Endothelial cell of umbilical vein (primary cell): ENCODE results near the gene MR1. TPM values are rescaled to one million over a fixed set of nuclear protein-coding genes. Genes with fewer than 3 reads are reported as not detected.

ENCODE experiments used
- BruUV-seq: library from RNA; stranded (reverse); fragments of 400-500 nt; replicated peaks from 2 replicates; lab custom pipeline; 2021; lab: Mats Ljungman, UMichigan
- CTCF ChIA-PET: fragments of 300-600, 350-600 bp; sonication (Branson Sonifier 250); formaldehyde crosslinking; loops from one replicate; lab custom pipeline; 2021; ENCODE audit warnings: antibody characterized with exemption, inconsistent platforms; lab: Charles Lee
- POLR2A ChIA-PET: fragments of 300-600, 350-600 bp; sonication (Branson Sonifier 250); formaldehyde crosslinking; loops from one replicate; lab custom pipeline; 2021; ENCODE audit warnings: antibody characterized with exemption, inconsistent platforms; lab: Charles Lee
- DNase-seq: peaks from one replicate; pipeline ENCODE4 v3.0.0-alpha.2; 2011; ENCODE audit warnings: low read depth, low spot score
- FAIRE-seq: peaks from 2 replicates; lab custom pipeline; 2011; peaks lifted over from hg19 to GRCh38; lab: Jason Lieb, UNC
- H2AFZ ChIP-seq: 2 replicates; pipeline ENCODE4 v1.6.0; 2012; ENCODE audit warnings: low read depth, low read length, control low read depth, inconsistent platforms
- H3K27ac ChIP-seq: 2 replicates; pipeline ENCODE4 v1.5.1; 2011; ENCODE audit warnings: low read depth, mild to moderate bottlenecking, control low read depth, low read length, moderate library complexity; ENCODE audit not compliant: insufficient read depth
- H3K27me3 ChIP-seq, 2 experiments: 2 replicates each; pipeline versions ENCODE4 v1.6.0 to v1.6.1; 2011; ENCODE audit warnings: low read length in 2 of 2, mixed read lengths in 1 of 2; ENCODE audit not compliant: control insufficient read depth in 2 of 2, insufficient read depth in 2 of 2
- H3K36me3 ChIP-seq, 2 experiments: 2 replicates in 1 of 2; 3 replicates in 1 of 2; pipeline ENCODE4 v1.5.1; 2011; ENCODE audit warnings: low read length in 2 of 2, mild to moderate bottlenecking in 1 of 2, moderate library complexity in 1 of 2; ENCODE audit not compliant: control insufficient read depth in 2 of 2, insufficient read depth in 2 of 2; ENCODE audit errors: extremely low read depth in 1 of 2
- H3K4me1 ChIP-seq: 3 replicates; pipeline ENCODE4 v1.5.1; 2011; ENCODE audit warnings: mild to moderate bottlenecking, low read length; ENCODE audit not compliant: control insufficient read depth, insufficient read depth; ENCODE audit errors: extremely low read depth
- H3K4me2 ChIP-seq: 2 replicates; pipeline ENCODE4 v1.6.1; 2011; ENCODE audit warnings: low read length, control low read depth, mixed read lengths; ENCODE audit not compliant: insufficient read depth
- H3K4me3 ChIP-seq, 3 experiments: fragments of 200-600 bp in 1 of 3; sonication (generic), shearing (Covaris generic) in 1 of 3; replicated peaks in 1 of 3; 2 replicates each; pipeline ENCODE4 v1.5.1; 2011 to 2016; ENCODE audit warnings: control low read depth in 3 of 3, low read length in 3 of 3, mild to moderate bottlenecking in 2 of 3, inconsistent platforms in 1 of 3, low read depth in 1 of 3, moderate library complexity in 1 of 3; ENCODE audit not compliant: insufficient read depth in 1 of 3
- H3K79me2 ChIP-seq: 2 replicates; pipeline ENCODE4 v1.6.0; 2012; ENCODE audit warnings: low read length, inconsistent platforms; ENCODE audit not compliant: control insufficient read depth, insufficient read depth
- H3K9ac ChIP-seq: replicated peaks from 2 replicates; pipeline ENCODE3; 2011; ENCODE audit warnings: low read length, control low read depth; ENCODE audit not compliant: insufficient read depth; ENCODE audit errors: extremely low read depth
- H3K9me1 ChIP-seq: replicated peaks from 3 replicates; pipeline ENCODE4 v1.6.0; 2011; ENCODE audit warnings: mild to moderate bottlenecking, low read length; ENCODE audit not compliant: control insufficient read depth, insufficient read depth; ENCODE audit errors: extremely low read depth
- H3K9me3 ChIP-seq: replicated peaks from 2 replicates; pipeline ENCODE4 v1.5.1; 2012; ENCODE audit warnings: low read length, inconsistent platforms; ENCODE audit not compliant: control insufficient read depth, insufficient read depth
- H4K20me1 ChIP-seq: replicated peaks from 2 replicates; pipeline ENCODE3; 2011; ENCODE audit warnings: mild to moderate bottlenecking, low read length; ENCODE audit not compliant: control insufficient read depth, insufficient read depth; ENCODE audit errors: extremely low read depth
- CTCF ChIP-seq, 2 donors: IDR thresholded peaks; 1 replicate in 1 of 2; 2 replicates in 1 of 2; pipeline ENCODE4 v1.5.1; 2011; ENCODE audit warnings: low read length in 2 of 2, mild to moderate bottlenecking in 2 of 2, moderate library complexity in 2 of 2, control low read depth in 1 of 2, inconsistent platforms in 1 of 2, low read depth in 1 of 2; ENCODE audit not compliant: insufficient read depth in 1 of 2; ENCODE audit errors: extremely low read depth in 1 of 2
- GATA2 ChIP-seq: IDR thresholded peaks from 2 replicates; pipeline ENCODE4 v1.7.0; 2011; ENCODE audit warnings: low read depth, mild to moderate bottlenecking, moderate library complexity, mixed read lengths, low read length; ENCODE audit not compliant: insufficient read length, insufficient read depth
- MAX ChIP-seq: IDR thresholded peaks from 2 replicates; pipeline ENCODE4 v1.6.1; 2011; ENCODE audit not compliant: insufficient read depth, insufficient read length
- POLR2AphosphoS5 ChIP-seq: IDR thresholded peaks from 2 replicates; pipeline ENCODE4 v1.6.1; 2012; ENCODE audit warnings: low read depth, mild to moderate bottlenecking, control low read depth, low read length, moderate library complexity; ENCODE audit not compliant: insufficient read depth
- dilution Hi-C: fragments of 300-500 bp; cut with MboI; formaldehyde crosslinking; loops from one replicate; pipeline ENCODE4 v1.15.0; 2019; ENCODE audit warnings: low sequenced_read_pairs; ENCODE audit not compliant: extremely low pct_ligation_motif_present
- intact Hi-C: fragments of 100-400 bp; cut with micrococcal nuclease; formaldehyde crosslinking; loops from one replicate; pipeline ENCODE4 v1.10.0; 2022
- polyA plus RNA-seq, 4 experiments: library from polyadenylated mRNA; depleted of rRNA in 3 of 4; stranded (reverse) in 3 of 4; unstranded in 1 of 4; fragments of >200 nt; gene quantifications; 2 replicates each; pipeline versions ENCODE4 v1.2.1 to v1.2.3, GENCODE V29; 2011 to 2012; ENCODE audit warnings: missing spikeins in 1 of 4
- total RNA-seq: library from RNA; stranded (reverse); gene quantifications from 2 replicates; pipeline ENCODE4 v1.2.3, GENCODE V29; 2021

MR1 gene
- total and polyA plus RNA-seq, 2 donors (not counting 3 experiments of a cell fraction or from before 2014, with no cell fraction given) = 1.3 to 2.5 TPM

GRCh38 chr1:181040284-181040865, 6.6 kb downstream of the MR1 start:
- POLR2A ChIA-PET = no interaction called here
- FAIRE-seq = no peak

More at GRCh38 chr1:181040284-181040865, 6.6 kb downstream of the MR1 start:
- no peaks in the 10 kb centered on the region for H3K9me3 ChIP-seq
- H3K9me1 ChIP-seq = no peaks in the 10 kb centered on the region
- no peak for DNase-seq
- BruUV-seq = no TSS peak
- intact Hi-C loops = no loop called here
- no peak overlapping the region for H3K4me2 ChIP-seq
- no peak overlapping the region for H3K9ac ChIP-seq
- H3K4me3 ChIP-seq = no peak overlapping the region
- no peak overlapping the region for H3K27ac ChIP-seq
- H3K4me1 ChIP-seq = no peaks in the 10 kb centered on the region
- no peaks in the 10 kb centered on the region for H3K36me3 ChIP-seq
- no peaks in the 10 kb centered on the region for H4K20me1 ChIP-seq
- no peaks in the 10 kb centered on the region for H3K79me2 ChIP-seq
- CTCF ChIA-PET = interaction anchor here (1.0 to 8.7 kb wide), 3 partner anchors 44 to 102 kb away, joined by 3 to 174 read pairs (median 6); no protein-coding TSS in a partner anchor
- TF ChIP-seq POLR2AphosphoS5 = no peak
- TF ChIP-seq MAX = no peak
- no peak for TF ChIP-seq GATA2
- TF ChIP-seq CTCF (IDR thresholded peaks at IDR 0.05; ENCODE audit: extremely low read depth in 1 of 2, insufficient read depth in 1 of 2, low read depth in 1 of 2, low read length in 2 of 2) = no peak
- H2AFZ ChIP-seq = no peak overlapping the region
- dilution Hi-C loops = no loop called here
- H3K27me3 ChIP-seq = no peaks in the 10 kb centered on the region
